ENCODE data around the gene ZNF512B.

ZNF512B gene

GRCh38 chr20:64006902-64007301 lies 37.2 kb upstream of the ZNF512B start:
- no peak overlapping the region for H3K27ac ChIP-seq
- TF ChIP-seq, protein P1, sequence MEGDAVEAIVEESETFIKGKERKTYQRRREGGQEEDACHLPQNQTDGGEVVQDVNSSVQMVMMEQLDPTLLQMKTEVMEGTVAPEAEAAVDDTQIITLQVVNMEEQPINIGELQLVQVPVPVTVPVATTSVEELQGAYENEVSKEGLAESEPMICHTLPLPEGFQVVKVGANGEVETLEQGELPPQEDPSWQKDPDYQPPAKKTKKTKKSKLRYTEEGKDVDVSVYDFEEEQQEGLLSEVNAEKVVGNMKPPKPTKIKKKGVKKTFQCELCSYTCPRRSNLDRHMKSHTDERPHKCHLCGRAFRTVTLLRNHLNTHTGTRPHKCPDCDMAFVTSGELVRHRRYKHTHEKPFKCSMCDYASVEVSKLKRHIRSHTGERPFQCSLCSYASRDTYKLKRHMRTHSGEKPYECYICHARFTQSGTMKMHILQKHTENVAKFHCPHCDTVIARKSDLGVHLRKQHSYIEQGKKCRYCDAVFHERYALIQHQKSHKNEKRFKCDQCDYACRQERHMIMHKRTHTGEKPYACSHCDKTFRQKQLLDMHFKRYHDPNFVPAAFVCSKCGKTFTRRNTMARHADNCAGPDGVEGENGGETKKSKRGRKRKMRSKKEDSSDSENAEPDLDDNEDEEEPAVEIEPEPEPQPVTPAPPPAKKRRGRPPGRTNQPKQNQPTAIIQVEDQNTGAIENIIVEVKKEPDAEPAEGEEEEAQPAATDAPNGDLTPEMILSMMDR (conservative IDR thresholded peaks at IDR 0.05): no peak

GRCh38 chr20:64006490-64006889 lies 36.8 kb upstream of the ZNF512B start:
- no peak overlapping the region for H3K27ac ChIP-seq
- TF ChIP-seq, protein P1 (conservative IDR thresholded peaks at IDR 0.05): no peak

DNA sequence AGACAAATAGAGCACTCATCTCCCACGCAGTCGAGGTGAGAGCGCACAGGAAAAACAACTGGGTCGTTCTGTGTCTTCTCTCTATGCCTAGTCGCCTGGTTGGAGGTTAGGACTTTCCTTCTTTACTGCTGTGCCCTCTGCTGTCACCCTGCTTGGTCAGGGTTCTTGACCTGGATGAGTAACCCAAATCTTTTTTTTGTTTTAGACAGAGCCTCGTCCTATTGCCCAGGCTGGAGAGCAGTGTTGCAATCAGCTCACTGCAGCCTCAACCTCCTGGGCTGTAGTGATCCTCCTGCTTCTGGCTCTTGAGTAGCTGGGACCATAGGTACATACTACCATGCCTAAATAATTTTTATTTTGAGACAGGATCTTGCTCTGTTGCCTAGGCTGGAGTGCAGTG lies 35.7 kb upstream of the ZNF512B start:
- TF ChIP-seq, protein P1 (conservative IDR thresholded peaks at IDR 0.05): no peak
- 0 out of 2 replicates have a peak overlapping the region, but pooled peaks have one; percentile 71 for H3K27ac ChIP-seq

DNA sequence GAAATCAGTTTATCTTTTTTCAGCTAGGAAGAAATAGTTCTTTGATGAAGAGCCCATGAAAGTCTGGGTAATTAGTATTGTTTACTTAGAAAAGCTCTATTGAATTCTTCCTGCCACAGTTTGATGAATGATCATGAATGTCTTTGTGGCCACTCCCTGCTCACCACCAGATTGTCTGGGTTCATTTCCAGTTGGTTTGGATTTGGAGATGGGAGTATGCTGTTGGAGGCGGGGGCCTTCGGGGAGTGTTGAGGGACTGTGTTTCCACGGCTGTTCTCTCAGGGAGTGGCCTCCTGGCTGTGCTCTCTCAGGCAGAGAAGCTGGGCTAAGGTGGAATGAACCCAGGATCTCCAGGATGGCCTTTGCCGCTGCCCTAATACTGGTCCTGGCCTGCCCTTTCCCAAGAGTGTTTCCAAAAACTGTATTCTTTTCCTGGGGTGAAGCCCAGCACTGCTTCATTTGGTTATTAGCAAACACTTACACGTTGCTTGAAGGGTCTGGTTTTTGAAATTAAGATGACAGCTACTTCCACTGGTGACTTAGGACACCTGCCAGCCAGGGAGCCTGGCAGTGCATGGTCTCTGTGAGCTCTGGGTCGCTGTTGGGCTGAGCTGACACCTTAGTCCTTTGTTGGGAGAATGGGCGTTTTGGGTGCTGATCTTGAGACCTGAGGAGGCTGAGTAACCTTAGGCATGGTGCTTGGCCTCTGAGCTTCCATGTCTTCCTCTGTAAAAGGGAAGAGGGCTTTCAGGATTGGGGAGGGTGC lies 34.4 kb upstream of the ZNF512B start:
- TF ChIP-seq, protein P1 (conservative IDR thresholded peaks at IDR 0.05): no peak
- peak overlapping the region; percentile 71; the same call in 1 of the 2 replicates for H3K27ac ChIP-seq

GRCh38 chr20:64001607-64002011 lies 31.9 kb upstream of the ZNF512B start:
- TF ChIP-seq, protein P1 (conservative IDR thresholded peaks at IDR 0.05): no peak
- H3K27ac ChIP-seq: peak overlapping the region; percentile 71

DNA sequence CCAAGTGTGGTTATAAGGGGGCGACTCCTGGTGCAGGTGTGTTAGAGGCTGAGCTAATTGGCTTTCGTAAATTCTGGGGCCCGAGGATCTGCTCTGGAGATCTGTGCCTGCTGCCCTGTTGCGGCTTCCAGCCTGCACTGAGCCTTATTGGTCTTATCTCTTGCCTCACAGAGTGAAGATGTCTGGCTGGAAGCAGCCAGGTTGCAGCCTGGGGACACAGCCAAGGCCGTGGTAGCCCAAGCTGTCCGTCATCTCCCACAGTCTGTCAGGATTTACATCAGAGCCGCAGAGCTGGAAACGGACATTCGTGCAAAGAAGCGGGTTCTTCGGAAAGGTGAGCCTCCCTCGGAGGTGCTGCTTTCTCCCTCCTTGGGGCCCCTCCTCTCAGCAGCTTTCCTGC lies 31.2 kb upstream of the ZNF512B start:
- H3K27ac ChIP-seq: peak overlapping the region; percentile 71
- TF ChIP-seq, protein P1 (conservative IDR thresholded peaks at IDR 0.05): no peak

DNA sequence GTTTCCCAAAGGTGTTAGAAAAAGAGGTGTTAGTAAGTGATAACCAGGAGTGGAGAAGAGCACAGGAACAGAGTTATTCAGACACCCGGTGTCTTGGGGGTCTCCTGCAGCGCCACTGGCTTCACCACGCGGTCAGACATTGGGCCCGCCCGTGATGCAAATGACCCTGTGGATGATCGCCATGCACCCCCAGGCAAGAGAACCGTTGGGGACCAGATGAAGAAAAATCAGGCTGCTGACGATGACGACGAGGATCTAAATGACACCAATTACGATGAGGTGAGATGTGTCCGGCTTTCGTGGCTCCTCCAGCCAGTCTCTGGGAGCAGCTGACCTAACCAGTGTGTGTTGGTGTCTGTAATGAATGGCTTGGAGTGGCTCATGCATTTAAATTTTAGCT lies 13.2 kb upstream of the ZNF512B start:
- H3K27ac ChIP-seq: peak overlapping the region; percentile 100; the same call in 1 of the 2 replicates
- TF ChIP-seq, protein P1 (conservative IDR thresholded peaks at IDR 0.05): no peak

Data from VCaP (cell line).